ENCODE measurements around the gene ZHX3. TPM values are rescaled to one million over a fixed set of nuclear protein-coding genes. Genes with fewer than 3 reads are reported as not detected.

Gene ZHX3
- total and polyA plus RNA-seq, 10 of the 15 experiments (the other 5 are each of a cell fraction or from before 2014, with no cell fraction given) = 1.3 to 14.0 (median 5.0) TPM

GRCh38 chr20:41140226-41141133 lies 177.1 kb downstream of the ZHX3 start:
- RAD21 ChIA-PET (ENCODE audit: unreplicated experiment) = interaction anchor here (0.9 to 4.0 kb wide), 5 partner anchors 17 to 150 kb away, joined by 3 to 42 read pairs (median 10); no protein-coding TSS in a partner anchor

More at GRCh38 chr20:41140226-41141133, 177.1 kb downstream of the ZHX3 start:
- Histone ChIP-seq H3K9me3 (replicated peaks; ENCODE audit: control insufficient read depth, insufficient read depth, low read length) (no peaks in the 10 kb centered on the region), H3K4me1 (ENCODE audit: control insufficient read depth, insufficient read depth, low read length) (peaks cover 48% of the 10 kb centered on the region), H2AFZ (ENCODE audit: control insufficient read depth, low read depth, low read length) (no peak overlapping the region), H3K27me3 (replicated peaks in 1 of 2; ENCODE audit: control insufficient read depth in 2 of 2, insufficient read depth in 2 of 2, low read length in 1 of 2) (no peaks in the 10 kb centered on the region), H3K79me2 (ENCODE audit: control insufficient read depth, insufficient read depth, low read length) (peaks cover 84% of the 10 kb centered on the region), H3K4me3 (peak overlapping the region; percentile 81; the same call in 1 of the 2 replicates), H3K9ac (ENCODE audit: control insufficient read depth, insufficient read depth, low read length) (peak overlapping the region; percentile 50; the same call in 1 of the 2 replicates), H3K27ac (ENCODE audit: control insufficient read depth, insufficient read depth) (peak overlapping the region; percentile 61), H3K4me2 (ENCODE audit: control insufficient read depth, insufficient read depth) (peak overlapping the region; percentile 95), H3K36me3 (ENCODE audit: control insufficient read depth in 2 of 2, insufficient read depth in 2 of 2, low read length in 1 of 2) (peaks cover 0 to 2% of the 10 kb centered on the region in 2 experiments; a peak in 2 of 4 replicates), H4K20me1 (ENCODE audit: control insufficient read depth, insufficient read depth) (peaks cover 9% of the 10 kb centered on the region)
- no peak for ATAC-seq
- intact Hi-C loops (cut with micrococcal nuclease; ENCODE audit: unreplicated experiment) (no loop called here), in situ Hi-C loops (cut with MboI) (no loop called here)
- no peak for DNase-seq (ENCODE audit: low read depth, low spot score)
- BruUV-seq (replicated peaks) = no TSS peak
- 77% methylated on average over 10 of the region's 10 CpGs for WGBS (ENCODE audit: insufficient coverage, insufficient replicate concordance, low lambda C conversion rate, missing lambda C conversion rate)
- POLR2A ChIA-PET = interaction anchor here (0.6 to 11.3 kb wide), 6 partner anchors 10 to 149 kb away, joined by 3 to 84 read pairs (median 3); no protein-coding TSS in a partner anchor
- SMC1A ChIA-PET (ENCODE audit: uncharacterized antibody, unreplicated experiment) = interaction anchor here (1.2 to 5.9 kb wide), 10 partner anchors 9 to 199 kb away, joined by 3 to 71 read pairs (median 4); no protein-coding TSS in a partner anchor
- TF ChIP-seq SUPT20H (IDR thresholded peaks at IDR 0.05; ENCODE audit: borderline replicate concordance, control insufficient read depth, low read depth, low read length) (no peak), POU2F2 (IDR thresholded peaks at IDR 0.05; ENCODE audit: borderline replicate concordance, low read depth, low read length) (no peak), CEBPZ (IDR thresholded peaks at IDR 0.05; ENCODE audit: low read depth, low read length) (no peak), SREBF1 (IDR thresholded peaks at IDR 0.05; ENCODE audit: low read length) (no peak)
- FAIRE-seq = no peak
- CTCF ChIA-PET = interaction anchor here (0.7 to 10.1 kb wide), 10 partner anchors 7 to 200 kb away, joined by 3 to 75 read pairs (median 5); partner anchors contain the start of gene LPIN3
